ENCODE measurements around the gene TBC1D4. TPM values are rescaled to one million over a fixed set of nuclear protein-coding genes. Genes with fewer than 3 reads are reported as not detected.

The TBC1D4 gene
- total RNA-seq, 1 donor from 2014 or later, result 30.4 TPM

DNA sequence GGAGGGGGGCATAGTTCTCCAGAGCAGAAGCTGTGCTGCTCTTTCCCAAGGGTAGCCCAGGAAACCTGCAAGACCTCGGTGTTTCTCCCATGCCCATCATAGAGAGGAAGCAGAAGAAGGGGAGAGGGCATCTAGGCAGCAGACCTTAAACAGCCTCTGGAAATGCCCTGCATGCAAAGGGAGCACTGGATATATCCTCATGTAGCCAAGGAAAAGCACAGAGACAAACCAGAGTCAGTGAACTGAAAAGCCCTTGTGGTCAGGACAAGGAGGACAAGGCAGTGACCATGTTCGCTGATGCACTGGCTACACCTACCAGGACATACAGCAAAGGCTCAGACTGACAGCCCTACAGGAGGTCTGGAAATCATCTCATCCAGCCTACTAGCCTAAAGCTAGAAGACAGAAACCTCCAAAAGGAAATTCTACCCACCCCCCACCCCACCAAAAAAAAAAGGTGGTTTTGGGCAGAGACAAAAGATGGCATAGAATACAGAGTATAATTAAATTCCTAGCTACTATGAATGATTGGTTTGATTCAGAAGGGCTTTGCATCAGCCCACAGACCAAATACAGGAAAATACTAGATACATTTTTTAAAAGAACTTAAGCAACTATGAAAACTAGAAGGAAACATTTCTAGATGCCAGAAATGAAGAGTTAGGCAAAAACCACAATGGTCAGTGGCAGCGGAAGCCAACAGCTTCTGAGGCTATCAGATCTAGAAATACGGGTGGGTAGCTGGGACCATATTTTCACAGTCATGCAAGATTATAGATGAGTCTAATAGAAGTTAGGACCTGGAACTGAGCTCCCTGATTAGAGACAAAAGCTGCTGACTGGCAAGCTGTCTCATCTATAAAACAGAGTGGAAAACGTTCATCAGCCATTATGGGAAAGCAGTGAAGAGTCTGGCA, 4.4 kb upstream of the TBC1D4 start:
- DNase-seq, result no peak

- DNase-seq, result no peak
These were observed 3.5 kb upstream of the TBC1D4 start for GRCh38 chr13:75485286-75486062.

DNA sequence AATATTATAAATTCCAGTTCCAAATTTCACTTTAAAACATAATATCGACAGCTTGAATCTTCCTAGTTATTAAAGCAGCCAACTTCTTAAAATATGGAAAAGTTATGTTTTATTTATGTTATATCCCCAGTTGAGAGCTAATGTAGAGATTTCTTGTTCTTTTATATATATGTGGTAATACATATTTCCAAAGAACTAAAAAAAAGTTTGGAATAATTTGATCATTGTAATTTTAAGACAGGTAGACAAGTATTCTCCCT, 781 bp upstream of the TBC1D4 start:
- DNase-seq, result no peak

DNA sequence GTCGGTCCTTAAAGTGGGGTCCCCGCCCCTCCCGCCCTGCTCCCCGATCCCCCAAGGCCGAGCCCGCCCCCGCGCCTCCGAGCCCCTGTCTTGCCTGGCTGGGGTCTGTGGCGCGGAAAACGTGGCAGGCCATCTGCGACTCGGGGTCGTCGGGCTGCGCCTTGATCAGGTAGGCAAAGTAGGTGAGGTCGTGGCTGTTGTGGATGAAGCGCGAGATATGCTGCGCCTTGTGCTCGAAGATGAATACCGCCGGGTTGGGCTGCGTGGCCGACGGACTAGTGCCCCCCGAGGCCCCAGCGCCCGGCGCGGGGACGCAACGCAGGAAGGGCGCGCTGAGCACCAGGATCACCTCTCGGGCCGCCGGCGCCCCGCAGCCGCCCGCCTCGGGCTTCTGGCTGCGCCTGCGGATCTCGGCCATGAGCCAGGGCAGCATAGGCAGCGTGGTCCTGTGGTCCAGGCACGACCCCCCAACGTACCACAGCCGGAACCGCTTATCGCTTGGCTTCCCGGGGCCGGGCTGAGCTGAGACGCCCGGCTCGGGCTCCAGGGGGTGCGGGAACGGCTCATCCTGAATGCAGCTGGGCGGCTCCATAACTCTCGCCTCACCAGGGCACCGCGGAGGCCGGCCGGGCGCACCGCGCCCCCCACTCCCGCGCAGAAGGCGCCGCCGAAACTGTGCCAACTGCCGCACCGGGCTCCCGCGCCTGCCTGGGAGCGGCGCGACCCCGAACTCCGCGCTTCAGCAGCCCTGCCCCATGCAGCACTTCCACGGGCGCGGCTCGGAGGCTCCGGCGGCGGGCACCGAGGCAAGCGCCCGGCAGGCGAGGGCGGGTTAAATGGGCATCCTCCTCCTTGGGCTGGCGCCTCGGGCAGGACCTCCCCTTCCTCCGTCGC, 546 bp downstream of the TBC1D4 start:
- DNase-seq, result no peak

DNA sequence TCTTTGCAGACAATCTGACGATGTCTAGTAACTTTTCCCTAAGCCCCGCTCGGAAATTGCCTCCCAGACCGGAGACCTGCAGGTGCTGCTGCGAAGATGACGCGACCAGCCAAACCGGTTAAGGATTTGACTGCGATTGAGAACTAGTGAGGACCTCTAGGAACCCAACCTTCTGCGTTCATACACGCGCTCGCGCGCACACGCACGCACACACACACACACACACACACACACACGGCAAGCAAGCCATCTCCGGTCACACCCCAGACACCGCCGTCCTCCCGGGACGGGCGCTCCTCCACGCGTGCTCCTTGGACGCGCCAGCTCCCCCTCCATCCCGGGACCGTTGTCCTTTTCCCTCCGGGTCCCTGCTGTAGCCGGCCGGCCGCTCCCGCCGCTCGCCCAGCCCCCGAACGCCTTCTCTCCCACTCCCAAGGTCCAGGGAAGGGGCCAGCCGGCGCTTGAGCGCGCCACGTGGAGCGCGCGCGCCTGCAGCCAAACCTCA, 1.2 kb downstream of the TBC1D4 start:
- peak; percentile 25 for DNase-seq

GRCh38 chr13:75479102-75479740, 2.7 kb downstream of the TBC1D4 start:
- DNase-seq, result peak; percentile 58

GRCh38 chr13:75478659-75479058, 3.3 kb downstream of the TBC1D4 start:
- no peak for DNase-seq

DNA sequence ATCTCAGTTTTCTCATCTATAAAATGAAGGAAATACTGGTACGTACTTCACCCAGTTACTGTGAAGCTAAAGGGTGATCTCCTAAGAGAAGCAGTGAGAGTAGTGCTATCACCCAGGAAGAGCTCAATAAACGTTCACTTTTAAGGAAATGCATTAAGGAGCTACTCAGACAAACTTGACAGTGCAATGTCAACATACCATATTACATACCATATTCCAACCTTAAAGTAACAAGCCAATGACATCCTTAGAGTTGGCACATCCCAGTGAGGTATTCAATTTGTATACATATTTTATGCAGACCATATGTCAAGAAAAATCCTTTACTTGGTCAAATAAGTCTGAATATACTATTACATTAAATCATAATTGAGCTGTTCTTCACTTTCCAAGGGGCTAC, 7.0 kb downstream of the TBC1D4 start:
- DNase-seq, result no peak

GRCh38 chr13:75473468-75473867, 8.5 kb downstream of the TBC1D4 start:
- DNase-seq, result peak; percentile 55

- no peak for DNase-seq
These were observed 11.3 kb downstream of the TBC1D4 start for GRCh38 chr13:75470676-75471075.

- no peak for DNase-seq
These were observed 12.9 kb downstream of the TBC1D4 start for GRCh38 chr13:75469047-75469446.

GRCh38 chr13:75468602-75469001, 13.4 kb downstream of the TBC1D4 start:
- DNase-seq, result no peak

- no peak for DNase-seq
These were observed 13.9 kb downstream of the TBC1D4 start for GRCh38 chr13:75468098-75468497.

DNA sequence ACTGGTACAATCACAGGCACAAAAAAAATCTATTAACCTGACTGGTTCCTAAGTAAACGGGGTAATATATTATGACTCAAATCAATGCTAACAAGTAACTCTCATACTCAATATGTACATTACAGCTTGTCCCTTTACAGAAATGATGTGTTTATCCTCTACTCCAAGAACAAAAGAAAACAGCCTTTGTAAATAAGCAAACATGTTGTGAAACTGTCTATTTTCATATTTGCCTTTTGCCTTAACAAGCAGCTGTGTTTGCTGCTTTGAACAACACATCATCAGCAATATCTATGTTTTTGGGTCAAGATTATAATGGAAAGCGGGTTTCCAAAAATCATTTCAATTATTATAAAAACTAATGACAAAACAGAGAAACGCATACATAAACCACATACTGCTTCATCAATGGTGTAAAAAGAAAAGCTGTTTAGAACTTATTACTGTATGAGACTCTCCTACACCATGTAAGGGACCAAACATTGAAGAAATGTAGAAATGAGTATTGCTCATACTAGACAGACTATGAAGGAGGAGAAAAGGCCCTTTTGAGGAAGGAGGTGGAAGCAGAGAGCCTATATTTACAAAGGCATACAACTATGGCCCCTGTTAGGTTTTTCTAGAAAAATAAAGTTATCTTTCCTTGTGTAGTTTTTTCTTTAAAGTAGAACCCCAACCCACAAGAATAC, 14.8 kb downstream of the TBC1D4 start:
- no peak for DNase-seq

- no peak for DNase-seq
These were observed 16.7 kb downstream of the TBC1D4 start for GRCh38 chr13:75465236-75465635.

DNA sequence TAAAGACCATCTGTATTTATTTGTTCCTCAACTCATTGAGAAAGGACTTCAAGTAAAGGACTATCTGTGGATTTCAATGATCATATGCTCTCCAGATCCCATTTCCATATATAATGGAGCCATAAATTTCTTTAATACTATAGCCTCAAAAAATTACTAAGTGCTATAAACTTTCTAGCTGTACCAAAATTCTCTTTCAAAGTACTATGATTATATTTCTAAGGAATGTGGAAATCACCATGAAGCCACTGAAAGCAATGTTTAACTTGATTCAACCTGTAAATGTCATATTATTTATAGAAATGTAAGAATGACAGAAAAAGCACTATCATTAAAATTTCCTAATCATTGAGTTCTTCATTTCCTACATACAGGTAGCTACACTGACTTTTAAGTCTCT, 20.7 kb downstream of the TBC1D4 start:
- DNase-seq, result no peak

- DNase-seq, result no peak
These were observed 21.3 kb downstream of the TBC1D4 start for GRCh38 chr13:75460644-75461043.

GRCh38 chr13:75458696-75459422, 23.1 kb downstream of the TBC1D4 start:
- no peak for DNase-seq

- DNase-seq, result no peak
These were observed 26.0 kb downstream of the TBC1D4 start for GRCh38 chr13:75455962-75456361.

DNA sequence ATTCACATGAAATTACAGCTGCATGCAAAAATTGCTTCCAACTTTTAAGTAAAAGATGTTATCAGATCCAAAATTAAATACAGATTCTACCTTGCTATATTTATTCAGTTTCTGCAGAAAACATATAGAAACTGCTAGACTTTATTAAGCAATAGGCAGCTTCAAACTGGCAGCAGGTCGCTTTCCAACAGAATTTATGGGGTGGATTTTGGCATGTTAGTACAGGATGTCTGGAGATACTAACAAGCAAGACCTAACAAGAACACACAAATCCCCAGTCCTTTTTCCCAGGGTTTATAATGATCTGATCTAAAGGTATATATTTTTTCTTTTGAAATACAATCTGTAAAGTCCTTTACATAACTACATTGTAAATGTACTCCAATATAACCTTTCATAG, 27.5 kb downstream of the TBC1D4 start:
- peak; percentile 11 for DNase-seq

- no peak for DNase-seq
These were observed 29.4 kb downstream of the TBC1D4 start for GRCh38 chr13:75452564-75452963.
